ENCODE results near the gene PAGR1.

DNA sequence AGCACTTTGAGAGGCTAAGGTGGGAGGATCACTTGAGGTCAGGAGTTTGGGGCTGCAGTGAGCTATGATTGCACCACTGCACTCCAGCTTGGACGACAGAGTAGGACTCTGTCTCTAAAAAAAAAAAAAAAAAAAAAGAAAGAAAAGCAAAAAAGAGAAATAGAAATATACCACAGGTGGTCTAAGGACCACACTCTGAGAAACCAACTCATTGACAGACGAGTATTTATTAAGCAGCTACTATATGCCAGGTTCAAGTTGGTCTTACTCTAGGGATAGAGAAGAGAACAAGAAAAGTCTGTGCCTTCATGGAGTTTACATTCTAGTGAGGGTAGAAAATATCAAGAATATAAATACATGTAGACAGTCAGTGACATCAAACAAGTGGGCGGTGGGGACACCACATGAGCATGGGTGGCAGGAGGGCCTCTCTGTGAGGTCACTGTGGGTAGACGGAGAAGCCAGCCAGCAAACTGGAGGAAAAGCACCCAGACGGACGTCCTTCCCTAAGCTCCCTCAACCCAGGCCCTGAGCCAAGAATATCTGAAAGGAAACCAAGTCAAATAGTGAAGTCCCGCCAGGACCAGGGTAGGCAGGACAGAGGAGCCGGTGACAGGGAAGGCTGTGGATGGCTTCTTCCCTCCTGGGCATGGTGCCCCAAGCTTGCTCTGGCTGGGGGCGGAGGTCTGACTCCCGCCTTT, 42.3 kb downstream of the PAGR1 start:
- TF ChIP-seq ARNTL (CRISPR knock-in tag; IDR thresholded peaks at IDR 0.05; ENCODE audit: borderline replicate concordance, low read depth) (no peak), BACH2 (CRISPR knock-in tag; IDR thresholded peaks at IDR 0.05; ENCODE audit: borderline replicate concordance) (no peak), ISL1 (CRISPR knock-in tag; IDR thresholded peaks at IDR 0.05) (no peak), ZFP30 (CRISPR knock-in tag; IDR thresholded peaks at IDR 0.05) (no peak), ZNF70 (CRISPR knock-in tag; IDR thresholded peaks at IDR 0.05) (no peak), ZFP3 (CRISPR knock-in tag; IDR thresholded peaks at IDR 0.05) (no peak), CSDC2 (CRISPR knock-in tag; IDR thresholded peaks at IDR 0.05) (no peak), RARB (CRISPR knock-in tag; IDR thresholded peaks at IDR 0.05) (no peak), ESRRG (CRISPR knock-in tag; IDR thresholded peaks at IDR 0.05) (no peak)
- TF ChIP-seq, protein P1, sequence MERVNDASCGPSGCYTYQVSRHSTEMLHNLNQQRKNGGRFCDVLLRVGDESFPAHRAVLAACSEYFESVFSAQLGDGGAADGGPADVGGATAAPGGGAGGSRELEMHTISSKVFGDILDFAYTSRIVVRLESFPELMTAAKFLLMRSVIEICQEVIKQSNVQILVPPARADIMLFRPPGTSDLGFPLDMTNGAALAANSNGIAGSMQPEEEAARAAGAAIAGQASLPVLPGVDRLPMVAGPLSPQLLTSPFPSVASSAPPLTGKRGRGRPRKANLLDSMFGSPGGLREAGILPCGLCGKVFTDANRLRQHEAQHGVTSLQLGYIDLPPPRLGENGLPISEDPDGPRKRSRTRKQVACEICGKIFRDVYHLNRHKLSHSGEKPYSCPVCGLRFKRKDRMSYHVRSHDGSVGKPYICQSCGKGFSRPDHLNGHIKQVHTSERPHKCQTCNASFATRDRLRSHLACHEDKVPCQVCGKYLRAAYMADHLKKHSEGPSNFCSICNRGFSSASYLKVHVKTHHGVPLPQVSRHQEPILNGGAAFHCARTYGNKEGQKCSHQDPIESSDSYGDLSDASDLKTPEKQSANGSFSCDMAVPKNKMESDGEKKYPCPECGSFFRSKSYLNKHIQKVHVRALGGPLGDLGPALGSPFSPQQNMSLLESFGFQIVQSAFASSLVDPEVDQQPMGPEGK (CRISPR knock-in tag; IDR thresholded peaks at IDR 0.05; ENCODE audit: borderline replicate concordance): no peak
- TF ChIP-seq, protein P2, sequence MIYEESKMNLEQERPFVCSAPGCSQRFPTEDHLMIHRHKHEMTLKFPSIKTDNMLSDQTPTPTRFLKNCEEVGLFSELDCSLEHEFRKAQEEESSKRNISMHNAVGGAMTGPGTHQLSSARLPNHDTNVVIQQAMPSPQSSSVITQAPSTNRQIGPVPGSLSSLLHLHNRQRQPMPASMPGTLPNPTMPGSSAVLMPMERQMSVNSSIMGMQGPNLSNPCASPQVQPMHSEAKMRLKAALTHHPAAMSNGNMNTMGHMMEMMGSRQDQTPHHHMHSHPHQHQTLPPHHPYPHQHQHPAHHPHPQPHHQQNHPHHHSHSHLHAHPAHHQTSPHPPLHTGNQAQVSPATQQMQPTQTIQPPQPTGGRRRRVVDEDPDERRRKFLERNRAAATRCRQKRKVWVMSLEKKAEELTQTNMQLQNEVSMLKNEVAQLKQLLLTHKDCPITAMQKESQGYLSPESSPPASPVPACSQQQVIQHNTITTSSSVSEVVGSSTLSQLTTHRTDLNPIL (CRISPR knock-in tag; IDR thresholded peaks at IDR 0.05; ENCODE audit: low read depth): no peak

Data from SK-N-SH treated with all-trans-retinoic acid at 6 μM for 48 hours (cell line).